A673 (cell line): Measurements from ENCODE around the gene MPZ. TPM values are rescaled to one million over a fixed set of nuclear protein-coding genes. Genes with fewer than 3 reads are reported as not detected.

Experiments
- Bru-seq: library from RNA; stranded (reverse); fragments of 400-500 nt; gene quantifications from one replicate; lab custom pipeline; 2021; lab: Mats Ljungman, UMichigan
- BruChase-seq, 2 experiments: library from RNA; stranded (reverse); fragments of 400-500 nt; gene quantifications; one replicate each; lab custom pipeline; 2021; lab: Mats Ljungman, UMichigan
- BruUV-seq: library from RNA; stranded (reverse); fragments of 400-500 nt; replicated peaks from 2 replicates; lab custom pipeline; 2021; lab: Mats Ljungman, UMichigan
- CTCF ChIA-PET: fragments of 300-600 bp; sonication (Branson Sonifier 250); formaldehyde crosslinking; loops from one replicate; lab custom pipeline; 2022; ENCODE audit warnings: antibody characterized with exemption; lab: Charles Lee
- POLR2A ChIA-PET: fragments of 300-600 bp; sonication (Branson Sonifier 250); formaldehyde crosslinking; loops from one replicate; lab custom pipeline; 2022; ENCODE audit warnings: antibody characterized with exemption; ENCODE audit not compliant: low non-redundant PET; lab: Charles Lee
- DNase-seq: peaks from one replicate; pipeline ENCODE4 v3.0.0-alpha.2; 2015; ENCODE audit warnings: low spot score
- H3K27ac ChIP-seq: fragments of 200-600 bp; sonication (generic); 2 replicates; pipeline ENCODE4 v1.5.1; 2016; ENCODE audit warnings: mixed run types, low read depth, mild to moderate bottlenecking, mixed read lengths, antibody characterized with exemption, low read length; ENCODE audit not compliant: poor library complexity, severe bottlenecking
- H3K27me3 ChIP-seq: fragments of 200-600 bp; sonication (generic); replicated peaks from 2 replicates; pipeline ENCODE4 v1.6.1; 2017; ENCODE audit warnings: mixed run types, low read depth, mild to moderate bottlenecking, mixed read lengths, antibody characterized with exemption, low read length; ENCODE audit not compliant: insufficient read depth, poor library complexity
- H3K36me3 ChIP-seq: fragments of 200-600 bp; sonication (generic); 2 replicates; pipeline ENCODE4 v1.6.1; 2016; ENCODE audit warnings: mixed run types, mild to moderate bottlenecking, mixed read lengths, antibody characterized with exemption, low read length; ENCODE audit not compliant: insufficient read depth, poor library complexity, severe bottlenecking
- H3K4me1 ChIP-seq: fragments of 200-600 bp; sonication (generic); 2 replicates; pipeline ENCODE4 v1.6.1; 2017; ENCODE audit warnings: mixed run types, mild to moderate bottlenecking, mixed read lengths, antibody characterized with exemption, low read length; ENCODE audit not compliant: insufficient read depth, poor library complexity, severe bottlenecking
- H3K4me3 ChIP-seq: fragments of 200-600 bp; sonication (generic); 2 replicates; pipeline ENCODE4 v1.5.1; 2016; ENCODE audit warnings: low read depth, mixed run types, mild to moderate bottlenecking, mixed read lengths, low read length; ENCODE audit not compliant: poor library complexity, severe bottlenecking
- H3K9me3 ChIP-seq: fragments of 200-600 bp; sonication (generic); 2 replicates; pipeline ENCODE4 v1.6.1; 2016; ENCODE audit warnings: mixed run types, low read depth, mild to moderate bottlenecking, mixed read lengths, antibody characterized with exemption, low read length; ENCODE audit not compliant: poor library complexity, severe bottlenecking
- CTCF ChIP-seq: fragments of 300-800, 200-600 bp; sonication (generic); conservative IDR thresholded peaks from 2 replicates; pipeline ENCODE4 v1.5.1; 2017; ENCODE audit warnings: low read depth, mild to moderate bottlenecking, antibody characterized with exemption, low read length, moderate library complexity, mixed read lengths
- EZH2 ChIP-seq: fragments of 200-600 bp; sonication (generic); IDR thresholded peaks from 2 replicates; pipeline ENCODE4 v1.6.1; 2017; ENCODE audit warnings: borderline replicate concordance, low read depth, mild to moderate bottlenecking, mixed read lengths, antibody characterized with exemption, low read length; ENCODE audit not compliant: poor library complexity, severe bottlenecking
- intact Hi-C: fragments of 100-400 bp; cut with micrococcal nuclease; formaldehyde crosslinking; loops from one replicate; pipeline ENCODE4 v1.10.0; 2022; ENCODE audit not compliant: unreplicated experiment
- long read RNA-seq: library from polyadenylated mRNA; stranded (forward); transcript quantifications from one replicate; pipeline ENCODE4 v2.0.0, GENCODE V29; 2022
- total RNA-seq: library from RNA; stranded (reverse); gene quantifications from 2 replicates; pipeline ENCODE4 v1.2.3, GENCODE V29; 2021

Gene MPZ
- total RNA-seq = 2.6 and 2.8 TPM in 2 replicates
- percentile 31 among the genes with signal in this experiment for Bru-seq, nascent RNA
- BruChase-seq, experiment 1, labeled RNA remaining after a 2-hour chase = percentile 37 among the genes with signal in this experiment
- BruChase-seq, experiment 2, labeled RNA remaining after a 6-hour chase = percentile 46 among the genes with signal in this experiment
- long read RNA-seq, partial matches to known transcripts = 0 of 1 reads
- long read RNA-seq, other reads (novel, unspliced or antisense) = 1 of 1 reads

DNA sequence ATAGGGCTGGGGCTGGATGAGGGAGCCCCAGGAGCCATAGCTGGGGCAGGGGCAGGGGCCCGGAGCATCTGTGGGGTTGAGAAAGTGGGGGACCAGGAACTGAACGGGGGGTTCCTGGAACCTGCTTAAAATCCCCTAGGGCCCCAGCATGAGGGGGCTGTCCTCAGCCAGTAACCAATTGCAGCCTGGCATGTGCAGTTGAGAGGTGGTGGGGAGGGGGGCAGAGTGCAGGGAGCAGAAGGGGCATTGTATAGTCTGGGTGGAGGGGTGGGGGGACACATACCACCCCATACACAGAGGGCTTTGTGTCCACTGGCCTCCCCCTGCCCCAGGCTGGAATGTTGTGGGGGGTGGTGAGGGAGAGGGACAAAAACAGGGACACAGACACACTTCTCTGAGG lies at the start of gene MPZ:
Gene MPZ, minus strand, starts transcription at position 101 of the 400 bp plus-strand sequence. Its CDS starts 63 bp downstream, at position 38.
- BruUV-seq = no TSS peak
- intact Hi-C loops = no loop called here

DNA sequence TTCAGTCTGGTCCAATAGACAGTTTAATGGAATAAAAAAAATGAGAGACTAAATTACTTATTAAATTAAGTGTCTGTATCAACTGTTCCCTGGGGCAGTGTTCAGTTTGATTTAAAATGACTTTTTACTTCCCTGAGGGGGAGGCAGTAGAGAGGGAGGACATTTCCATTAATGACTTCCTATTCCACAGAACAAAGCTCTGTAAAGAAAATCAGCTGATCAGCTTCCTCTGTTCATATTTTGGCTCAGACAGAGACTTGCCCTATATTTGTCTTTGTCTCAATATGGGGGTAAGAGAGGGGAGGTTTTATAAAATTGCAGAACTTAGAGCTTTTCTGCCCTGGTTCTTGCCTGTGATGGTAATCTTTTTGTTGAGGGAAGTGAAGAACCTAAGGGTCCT lies 49.5 kb upstream of the MPZ start:
- Histone ChIP-seq H3K9me3 (no peaks in the 10 kb centered on the region), H3K27me3 (no peaks in the 10 kb centered on the region), H3K36me3 (peaks cover 12% of the 10 kb centered on the region), H3K4me1 (no peaks in the 10 kb centered on the region), H3K27ac (peak overlapping the region; percentile 6), H3K4me3 (no peak overlapping the region)
- POLR2A ChIA-PET = no interaction called here
- intact Hi-C loops = no loop called here
- DNase-seq = peak; percentile 34
- BruUV-seq = no TSS peak
- no peak for TF ChIP-seq CTCF
- no peak for TF ChIP-seq EZH2
- CTCF ChIA-PET = no interaction called here

More for the DNA sequence above, at the start of gene MPZ:
- Histone ChIP-seq H3K27me3 (no peaks in the 10 kb centered on the region), H3K36me3 (no peaks in the 10 kb centered on the region), H3K9me3 (no peaks in the 10 kb centered on the region), H3K4me3 (no peak within 1 kb of the TSS), H3K27ac (no peak within 1 kb of the TSS), H3K4me1 (peaks cover 25% of the 10 kb centered on the region)
- no peak for DNase-seq
- ChIA-PET POLR2A (no interaction called here), CTCF (no interaction called here)
- TF ChIP-seq CTCF = no peak
- no peak for TF ChIP-seq EZH2

- no peak for TF ChIP-seq EZH2
- TF ChIP-seq CTCF = no peak
- Histone ChIP-seq H3K4me1 (no peaks in the 10 kb centered on the region), H3K27ac (no peak overlapping the region), H3K36me3 (peaks cover 8% of the 10 kb centered on the region), H3K9me3 (no peaks in the 10 kb centered on the region), H3K27me3 (no peaks in the 10 kb centered on the region), H3K4me3 (no peak overlapping the region)
- ChIA-PET CTCF (interaction anchor here (0.5 kb wide), 1 partner anchor 27 kb away, joined by 6 read pairs; no protein-coding TSS in a partner anchor), POLR2A (no interaction called here)
- intact Hi-C loops = no loop called here
- BruUV-seq = no TSS peak
- DNase-seq = no peak
Measured at GRCh38 chr1:161357073-161357472, 47.3 kb upstream of the MPZ start.
